ENCODE data around the gene FAR1.

Gene FAR1

GRCh38 chr11:13777341-13777985, 109.0 kb downstream of the FAR1 start:
- TF ChIP-seq, protein P1, sequence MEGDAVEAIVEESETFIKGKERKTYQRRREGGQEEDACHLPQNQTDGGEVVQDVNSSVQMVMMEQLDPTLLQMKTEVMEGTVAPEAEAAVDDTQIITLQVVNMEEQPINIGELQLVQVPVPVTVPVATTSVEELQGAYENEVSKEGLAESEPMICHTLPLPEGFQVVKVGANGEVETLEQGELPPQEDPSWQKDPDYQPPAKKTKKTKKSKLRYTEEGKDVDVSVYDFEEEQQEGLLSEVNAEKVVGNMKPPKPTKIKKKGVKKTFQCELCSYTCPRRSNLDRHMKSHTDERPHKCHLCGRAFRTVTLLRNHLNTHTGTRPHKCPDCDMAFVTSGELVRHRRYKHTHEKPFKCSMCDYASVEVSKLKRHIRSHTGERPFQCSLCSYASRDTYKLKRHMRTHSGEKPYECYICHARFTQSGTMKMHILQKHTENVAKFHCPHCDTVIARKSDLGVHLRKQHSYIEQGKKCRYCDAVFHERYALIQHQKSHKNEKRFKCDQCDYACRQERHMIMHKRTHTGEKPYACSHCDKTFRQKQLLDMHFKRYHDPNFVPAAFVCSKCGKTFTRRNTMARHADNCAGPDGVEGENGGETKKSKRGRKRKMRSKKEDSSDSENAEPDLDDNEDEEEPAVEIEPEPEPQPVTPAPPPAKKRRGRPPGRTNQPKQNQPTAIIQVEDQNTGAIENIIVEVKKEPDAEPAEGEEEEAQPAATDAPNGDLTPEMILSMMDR (conservative IDR thresholded peaks at IDR 0.05; ENCODE audit: low read depth), result no peak
- H3K27ac ChIP-seq, result no peak overlapping the region
- CTCF ChIA-PET, result interaction anchor here (0.6 kb wide), 1 partner anchor 372 kb away, joined by 3 read pairs; no protein-coding TSS in a partner anchor
- POLR2A ChIA-PET (ENCODE audit: low non-redundant PET), result interaction anchor here (0.7 kb wide), 1 partner anchor 204 kb away, joined by 3 read pairs; no protein-coding TSS in a partner anchor
- no peak for DNase-seq (ENCODE audit: low spot score)

DNA sequence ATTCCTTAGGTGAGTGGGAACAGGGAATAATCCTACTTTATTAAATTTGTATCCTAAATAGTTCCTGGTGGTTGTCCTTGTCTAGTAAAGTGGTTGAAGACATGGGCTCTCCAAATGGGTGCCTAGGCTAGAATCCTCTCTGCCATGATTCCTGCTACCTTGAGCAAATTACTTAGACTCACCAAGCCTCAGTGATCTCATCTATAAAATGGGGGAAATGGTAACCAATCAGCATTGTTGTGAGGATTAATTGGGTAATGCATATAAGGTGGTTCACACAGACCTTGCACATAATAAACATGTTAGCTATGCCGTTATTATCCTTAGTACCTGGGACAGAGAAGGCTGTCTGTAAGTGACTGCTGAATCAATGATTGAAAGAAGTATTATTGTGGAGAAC, 109.9 kb downstream of the FAR1 start:
- no peak for DNase-seq (ENCODE audit: low spot score)
- TF ChIP-seq, protein P1 (conservative IDR thresholded peaks at IDR 0.05; ENCODE audit: low read depth), result no peak
- H3K27ac ChIP-seq, result no peak overlapping the region
- CTCF ChIA-PET, result interaction anchor here (0.6 kb wide), 1 partner anchor 11 kb away, joined by 3 read pairs; no protein-coding TSS in a partner anchor
- POLR2A ChIA-PET (ENCODE audit: low non-redundant PET), result no interaction called here

- no peak for DNase-seq (ENCODE audit: low spot score)
- POLR2A ChIA-PET (ENCODE audit: low non-redundant PET), result no interaction called here
- CTCF ChIA-PET, result no interaction called here
- TF ChIP-seq, protein P1 (conservative IDR thresholded peaks at IDR 0.05; ENCODE audit: low read depth), result no peak
- no peak overlapping the region for H3K27ac ChIP-seq
Observed at GRCh38 chr11:13781153-13781552, 112.7 kb downstream of the FAR1 start.
